ENCODE data around the gene FOXL2NB. TPM values are rescaled to one million over a fixed set of nuclear protein-coding genes. Genes with fewer than 3 reads are reported as not detected.

FOXL2NB gene
- 0.63 to 1.6 TPM (median 1.2 TPM) in 5 replicates for total RNA-seq (2022; extraction: Qiagen RNA extraction)

GRCh38 chr3:138946663-138947494 lies at the start of gene FOXL2NB, which contains the start of gene FOXL2:
FOXL2NB (plus strand) TSS chr3:138947217; CDS start chr3:138947365, 148 bp downstream.
FOXL2 (minus strand) TSS chr3:138947137; CDS start chr3:138946722, 415 bp downstream.

Other genes with a start within 250 kb of the FOXL2NB start
- gene PIK3CB, start 112.3 kb upstream of the FOXL2NB start, total RNA-seq (2022; extraction: Qiagen RNA extraction) = 14.6 to 23.7 TPM (median 17.1 TPM) in 5 replicates
- 3.3 to 5.0 TPM (median 4.3 TPM) in 5 replicates for gene FOXL2, start 80 bp upstream of the FOXL2NB start, total RNA-seq (2022; extraction: Qiagen RNA extraction)
- not detected in 5 replicates for gene PRR23A, start 59.1 kb downstream of the FOXL2NB start, total RNA-seq (2022; extraction: Qiagen RNA extraction)
- not detected in 5 replicates for gene PRR23B, start 73.7 kb downstream of the FOXL2NB start, total RNA-seq (2022; extraction: Qiagen RNA extraction)
- gene PRR23C, start 97.7 kb downstream of the FOXL2NB start, total RNA-seq (2022; extraction: Qiagen RNA extraction) = not detected in 5 replicates